ENCODE results near the gene CCNQ.

- TF ChIP-seq, protein P1, sequence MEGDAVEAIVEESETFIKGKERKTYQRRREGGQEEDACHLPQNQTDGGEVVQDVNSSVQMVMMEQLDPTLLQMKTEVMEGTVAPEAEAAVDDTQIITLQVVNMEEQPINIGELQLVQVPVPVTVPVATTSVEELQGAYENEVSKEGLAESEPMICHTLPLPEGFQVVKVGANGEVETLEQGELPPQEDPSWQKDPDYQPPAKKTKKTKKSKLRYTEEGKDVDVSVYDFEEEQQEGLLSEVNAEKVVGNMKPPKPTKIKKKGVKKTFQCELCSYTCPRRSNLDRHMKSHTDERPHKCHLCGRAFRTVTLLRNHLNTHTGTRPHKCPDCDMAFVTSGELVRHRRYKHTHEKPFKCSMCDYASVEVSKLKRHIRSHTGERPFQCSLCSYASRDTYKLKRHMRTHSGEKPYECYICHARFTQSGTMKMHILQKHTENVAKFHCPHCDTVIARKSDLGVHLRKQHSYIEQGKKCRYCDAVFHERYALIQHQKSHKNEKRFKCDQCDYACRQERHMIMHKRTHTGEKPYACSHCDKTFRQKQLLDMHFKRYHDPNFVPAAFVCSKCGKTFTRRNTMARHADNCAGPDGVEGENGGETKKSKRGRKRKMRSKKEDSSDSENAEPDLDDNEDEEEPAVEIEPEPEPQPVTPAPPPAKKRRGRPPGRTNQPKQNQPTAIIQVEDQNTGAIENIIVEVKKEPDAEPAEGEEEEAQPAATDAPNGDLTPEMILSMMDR (IDR thresholded peaks at IDR 0.05; ENCODE audit: low read depth, low read length, missing input control): no peak
- TF ChIP-seq YY1 (IDR thresholded peaks at IDR 0.05) (no peak), TAF1 (conservative IDR thresholded peaks at IDR 0.05) (no peak), MAX (IDR thresholded peaks at IDR 0.05) (no peak), RXRA (IDR thresholded peaks at IDR 0.05) (no peak), RAD21 (IDR thresholded peaks at IDR 0.05) (no peak), HNF4G (IDR thresholded peaks at IDR 0.05) (no peak)
- TF ChIP-seq, protein P2, sequence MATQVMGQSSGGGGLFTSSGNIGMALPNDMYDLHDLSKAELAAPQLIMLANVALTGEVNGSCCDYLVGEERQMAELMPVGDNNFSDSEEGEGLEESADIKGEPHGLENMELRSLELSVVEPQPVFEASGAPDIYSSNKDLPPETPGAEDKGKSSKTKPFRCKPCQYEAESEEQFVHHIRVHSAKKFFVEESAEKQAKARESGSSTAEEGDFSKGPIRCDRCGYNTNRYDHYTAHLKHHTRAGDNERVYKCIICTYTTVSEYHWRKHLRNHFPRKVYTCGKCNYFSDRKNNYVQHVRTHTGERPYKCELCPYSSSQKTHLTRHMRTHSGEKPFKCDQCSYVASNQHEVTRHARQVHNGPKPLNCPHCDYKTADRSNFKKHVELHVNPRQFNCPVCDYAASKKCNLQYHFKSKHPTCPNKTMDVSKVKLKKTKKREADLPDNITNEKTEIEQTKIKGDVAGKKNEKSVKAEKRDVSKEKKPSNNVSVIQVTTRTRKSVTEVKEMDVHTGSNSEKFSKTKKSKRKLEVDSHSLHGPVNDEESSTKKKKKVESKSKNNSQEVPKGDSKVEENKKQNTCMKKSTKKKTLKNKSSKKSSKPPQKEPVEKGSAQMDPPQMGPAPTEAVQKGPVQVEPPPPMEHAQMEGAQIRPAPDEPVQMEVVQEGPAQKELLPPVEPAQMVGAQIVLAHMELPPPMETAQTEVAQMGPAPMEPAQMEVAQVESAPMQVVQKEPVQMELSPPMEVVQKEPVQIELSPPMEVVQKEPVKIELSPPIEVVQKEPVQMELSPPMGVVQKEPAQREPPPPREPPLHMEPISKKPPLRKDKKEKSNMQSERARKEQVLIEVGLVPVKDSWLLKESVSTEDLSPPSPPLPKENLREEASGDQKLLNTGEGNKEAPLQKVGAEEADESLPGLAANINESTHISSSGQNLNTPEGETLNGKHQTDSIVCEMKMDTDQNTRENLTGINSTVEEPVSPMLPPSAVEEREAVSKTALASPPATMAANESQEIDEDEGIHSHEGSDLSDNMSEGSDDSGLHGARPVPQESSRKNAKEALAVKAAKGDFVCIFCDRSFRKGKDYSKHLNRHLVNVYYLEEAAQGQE (IDR thresholded peaks at IDR 0.05): no peak
Observed at GRCh38 chrX:153549807-153550206, 49.1 kb downstream of the CCNQ start.

All from liver (tissue), 3 donors.